HepG2 (cell line): ENCODE results near the gene PHF19. TPM values are rescaled to one million over a fixed set of nuclear protein-coding genes. Genes with fewer than 3 reads are reported as not detected.
A peak's percentile ranks its signal among the peaks of the same experiment; 100 is the strongest.

Source experiments
- ATAC-seq: fragments of 200-7000 bp; cut with Tn5 transposase; 3 replicates; pipeline ENCODE4 v1.9.1; 2020; ENCODE audit warnings: mild to moderate bottlenecking, moderate library complexity
- BruUV-seq: library from RNA; stranded (reverse); fragments of 400-500 nt; replicated peaks from 2 replicates; lab custom pipeline; 2021; lab: Mats Ljungman, UMichigan
- CTCF ChIA-PET: fragments of 300-600 bp; formaldehyde crosslinking; extraction: SDS; loops from one replicate; lab custom pipeline; 2021; ENCODE audit warnings: low total read pairs, inconsistent platforms, low intra/inter-chr PET ratio; lab: Yijun Ruan, JAX
- POLR2A ChIA-PET: fragments of 350-600 bp; sonication (Branson Sonifier 250); formaldehyde crosslinking; loops from one replicate; lab custom pipeline; 2020; ENCODE audit warnings: antibody characterized with exemption, inconsistent platforms; lab: Yijun Ruan, JAX
- DNase-seq: peaks from one replicate; pipeline ENCODE4 v3.0.0-alpha.2; 2015; ENCODE audit warnings: low spot score
- FAIRE-seq: peaks from 3 replicates; lab custom pipeline; 2011; peaks lifted over from hg19 to GRCh38; lab: Jason Lieb, UNC
- H2AFZ ChIP-seq: one replicate; pipeline ENCODE4 v1.6.1; 2011; ENCODE audit warnings: low read length, inconsistent platforms
- H3K27ac ChIP-seq: fragments of 300-600 bp; 3 replicates; pipeline ENCODE4 v1.8.0; 2011; ENCODE audit warnings: mixed run types, mild to moderate bottlenecking, mixed read lengths, low read length, inconsistent platforms; ENCODE audit not compliant: insufficient read depth; ENCODE audit errors: extremely low read length
- H3K27me3 ChIP-seq, 2 experiments: fragments of 200-600 bp in 1 of 2; 2 replicates in 1 of 2; 3 replicates in 1 of 2; pipeline versions ENCODE4 v1.6.0 to v1.8.0; 2011; ENCODE audit warnings: low read length in 2 of 2, mild to moderate bottlenecking in 2 of 2, moderate library complexity in 2 of 2, inconsistent platforms in 1 of 2; ENCODE audit not compliant: insufficient read depth in 2 of 2, control insufficient read depth in 1 of 2
- H3K36me3 ChIP-seq, 2 experiments: fragments of 200-600 bp in 1 of 2; replicated peaks in 1 of 2; 2 replicates in 1 of 2; 3 replicates in 1 of 2; pipeline versions ENCODE4 v1.5.1 to v1.8.0; 2011; ENCODE audit warnings: low read length in 2 of 2, inconsistent platforms in 1 of 2; ENCODE audit not compliant: insufficient read depth in 2 of 2, control insufficient read depth in 1 of 2
- H3K4me1 ChIP-seq: 2 replicates; pipeline ENCODE4 v1.5.1; 2012; ENCODE audit warnings: low read length, inconsistent platforms; ENCODE audit not compliant: insufficient read depth
- H3K4me2 ChIP-seq: 2 replicates; pipeline ENCODE4 v1.6.0; 2011; ENCODE audit warnings: low read depth, low read length, inconsistent platforms
- H3K4me3 ChIP-seq, 3 experiments: fragments of 200-600 bp in 1 of 3; sonication (generic), shearing (Covaris generic) in 1 of 3; replicated peaks in 1 of 3; 2 replicates each; pipeline ENCODE4 v1.5.1; 2011 to 2016; ENCODE audit warnings: low read length in 3 of 3, inconsistent platforms in 2 of 3, low read depth in 2 of 3, mild to moderate bottlenecking in 2 of 3, control low read depth in 1 of 3, mixed read lengths in 1 of 3; ENCODE audit not compliant: insufficient read depth in 1 of 3
- H3K79me2 ChIP-seq: one replicate; pipeline ENCODE4 v1.6.1; 2011; ENCODE audit warnings: low read length, inconsistent platforms; ENCODE audit not compliant: insufficient read depth
- H3K9ac ChIP-seq: 2 replicates; pipeline ENCODE4 v1.6.0; 2011; ENCODE audit warnings: mild to moderate bottlenecking, low read depth, low read length, inconsistent platforms; ENCODE audit not compliant: insufficient read depth
- H3K9me3 ChIP-seq: 2 replicates; pipeline ENCODE4 v1.5.1; 2012; ENCODE audit warnings: mild to moderate bottlenecking, low read length
- H4K20me1 ChIP-seq: 2 replicates; pipeline ENCODE4 v1.6.0; 2011; ENCODE audit warnings: inconsistent platforms, mild to moderate bottlenecking, low read length, moderate library complexity; ENCODE audit not compliant: insufficient read depth
- CREB1 ChIP-seq, 2 experiments: fragments of 450-650 bp in 1 of 2; IDR thresholded peaks; 2 replicates each; pipeline ENCODE4 v1.6.1; 2016 to 2017; ENCODE audit warnings: control low read depth in 1 of 2, mild to moderate bottlenecking in 1 of 2, missing compliant biosample characterization in 1 of 2, missing genetic modification characterization in 1 of 2
- GABPB1 ChIP-seq: IDR thresholded peaks from 2 replicates; pipeline ENCODE4 v1.6.1; 2016; ENCODE audit warnings: mild to moderate bottlenecking, missing genetic modification reagents, moderate library complexity, missing compliant biosample characterization
- HDAC2 ChIP-seq: sonication (generic); formaldehyde crosslinking; IDR thresholded peaks from 2 replicates; pipeline ENCODE4 v1.4.0; 2020; ENCODE audit warnings: missing genetic modification reagents
- NR2F6 ChIP-seq, 2 experiments: IDR thresholded peaks; 2 replicates each; pipeline ENCODE4 v1.6.1; 2016; ENCODE audit warnings: antibody characterized with exemption in 1 of 2, mild to moderate bottlenecking in 1 of 2
- ZNF619 ChIP-seq: sonication (generic); formaldehyde crosslinking; IDR thresholded peaks from 2 replicates; pipeline ENCODE4 v1.4.0; 2020; ENCODE audit warnings: mild to moderate bottlenecking, missing genetic modification reagents
- ZNF629 ChIP-seq: sonication (generic); formaldehyde crosslinking; conservative IDR thresholded peaks from 2 replicates; pipeline ENCODE4 v1.5.0; 2020; ENCODE audit warnings: missing genetic modification reagents
- WGBS: methylation state at CpG from one replicate; pipeline ENCODE4 v1.1.6; 2017; ENCODE audit warnings: low lambda C conversion rate; 5-methylcytosine and 5-hydroxymethylcytosine counted together
- in situ Hi-C: cut with HindIII; loops from 2 replicates; pipeline ENCODE4 v1.10.0; 2017; ENCODE audit warnings: low pct_unique_long_range_greater_than_20kb; ENCODE audit not compliant: extremely low pct_ligation_motif_present
- intact Hi-C: fragments of 100-400 bp; cut with micrococcal nuclease; formaldehyde crosslinking; loops from one replicate; pipeline ENCODE4 v1.10.0; 2022; ENCODE audit not compliant: unreplicated experiment
- polyA plus RNA-seq, 8 experiments: library from polyadenylated mRNA; depleted of rRNA in 3 of 8; stranded (reverse) in 7 of 8; unstranded in 1 of 8; fragments of >200 nt; fragmentation: Illumina TruSeq in 4 of 8; extraction: Trizol in 4 of 8; gene quantifications; 2 replicates each; pipeline versions ENCODE4 v1.2.1 to v1.2.3, GENCODE V29; 2011 to 2016; ENCODE audit warnings: low read depth in 4 of 8, missing spikeins in 1 of 8, mixed read lengths in 1 of 8; ENCODE audit not compliant: insufficient read depth in 1 of 8
- total RNA-seq, 5 experiments: library from RNA; depleted of rRNA; stranded (reverse); fragments of >200 nt; fragmentation: Illumina TruSeq; extraction: Trizol; gene quantifications; 2 replicates each; pipeline ENCODE4 v1.2.3, GENCODE V29; 2016; ENCODE audit warnings: low read depth in 1 of 5

Gene PHF19
- total and polyA plus RNA-seq, 2 of the 13 experiments (the other 11 are each of a cell fraction or from before 2014, with no cell fraction given), result 29.7 to 41.3 TPM

GRCh38 chr9:120893611-120894307, 16.8 kb upstream of the PHF19 start:
- CTCF ChIA-PET, result no interaction called here
- TF ChIP-seq GABPB1 (CRISPR knock-in tag), result no peak
- no peak for TF ChIP-seq HDAC2 (CRISPR knock-in tag)
- TF ChIP-seq CREB1 (IDR thresholded peaks at IDR 0.05), result peak; percentile 37; the same call in 1 of the 2 replicates
- TF ChIP-seq CREB1 (CRISPR knock-in tag; IDR thresholded peaks at IDR 0.05), result no peak
- no peak overlapping the region for H2AFZ ChIP-seq

DNA sequence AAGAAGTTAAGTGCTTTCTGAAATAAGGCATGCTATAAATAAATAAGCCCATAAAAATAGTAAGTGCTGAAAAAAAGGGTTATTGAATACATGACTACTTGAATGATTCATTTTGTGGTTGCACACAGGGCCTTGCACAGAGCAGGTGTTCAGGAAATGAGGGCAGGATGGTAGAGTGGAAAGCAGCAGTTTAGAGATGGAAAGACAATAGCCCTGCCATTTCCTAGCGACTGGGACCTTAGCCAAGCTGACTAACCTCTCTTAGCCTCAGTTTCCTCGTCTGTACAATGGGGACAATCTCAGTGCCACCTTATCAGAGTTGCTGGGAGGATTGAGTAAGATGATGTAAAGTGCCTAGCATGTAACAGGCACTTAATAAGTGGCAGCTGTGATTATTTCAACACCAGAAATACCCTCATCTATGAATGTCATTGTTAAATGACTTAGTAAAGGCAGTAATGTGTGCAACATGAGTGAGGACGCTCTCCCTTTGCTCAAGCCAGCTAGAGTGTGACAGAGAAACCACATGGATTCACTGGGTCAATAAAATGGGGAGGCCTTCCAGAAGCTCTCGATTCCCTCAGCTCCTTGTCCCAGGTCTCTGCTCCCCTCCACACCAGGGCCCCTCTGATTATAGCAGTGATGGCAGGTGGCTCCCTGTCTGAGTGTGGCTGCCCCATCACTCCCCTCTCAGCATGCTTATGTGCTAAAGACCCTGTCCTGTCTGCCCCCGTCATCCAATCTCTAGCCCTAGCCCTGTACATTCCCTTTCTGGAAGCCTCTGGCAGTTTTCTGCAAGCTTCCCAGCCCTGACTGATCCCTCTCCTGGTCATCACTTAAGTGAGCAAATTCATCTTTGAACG, 16.0 kb upstream of the PHF19 start:
- CTCF ChIA-PET, result no interaction called here
- no TSS peak for BruUV-seq
- H3K27ac ChIP-seq, result no peak overlapping the region
- FAIRE-seq, result no peak
- no peaks in the 10 kb centered on the region for H3K36me3 ChIP-seq
- no peak overlapping the region for H3K4me3 ChIP-seq
- no peak for DNase-seq
- H2AFZ ChIP-seq, result no peak overlapping the region
- no peaks in the 10 kb centered on the region for H3K9me3 ChIP-seq
- 13% methylated on average over 6 of the region's 6 CpGs for WGBS
- in situ Hi-C loops (no loop called here), intact Hi-C loops (loop anchor here (5.0 kb wide), 1 partner anchor 34 kb away; the partner anchor contains the start of gene TRAF1)
- peak; percentile 81 for TF ChIP-seq ZNF629
- 0 out of 2 replicates have a peak, but pooled peaks have one; percentile 4 for TF ChIP-seq NR2F6 (IDR thresholded peaks at IDR 0.05)
- no peak for TF ChIP-seq NR2F6 (CRISPR knock-in tag; IDR thresholded peaks at IDR 0.05)
- no peak for TF ChIP-seq ZNF619 (CRISPR knock-in tag)
- H3K9ac ChIP-seq, result no peak overlapping the region
- POLR2A ChIA-PET, result no interaction called here
- H3K79me2 ChIP-seq, result no peaks in the 10 kb centered on the region
- H3K27me3 ChIP-seq, result peaks cover 3 to 14% of the 10 kb centered on the region in 2 experiments; a peak in 2 of 5 replicates
- peaks cover 48% of the 10 kb centered on the region for H3K4me1 ChIP-seq
- no peaks in the 10 kb centered on the region for H4K20me1 ChIP-seq
- ATAC-seq, result no peak
- no peak overlapping the region for H3K4me2 ChIP-seq

More at GRCh38 chr9:120893611-120894307, 16.8 kb upstream of the PHF19 start:
- Histone ChIP-seq H3K79me2 (no peaks in the 10 kb centered on the region), H3K4me2 (no peak overlapping the region), H3K4me1 (peaks cover 48% of the 10 kb centered on the region), H3K9me3 (no peaks in the 10 kb centered on the region), H3K36me3 (no peaks in the 10 kb centered on the region), H3K27ac (no peak overlapping the region), H4K20me1 (no peaks in the 10 kb centered on the region), H3K27me3 (peaks cover 3 to 14% of the 10 kb centered on the region in 2 experiments; a peak in 2 of 5 replicates), H3K4me3 (no peak overlapping the region), H3K9ac (no peak overlapping the region)
- ATAC-seq, result peak; percentile 15; the same call in 2 of the 3 replicates
- no peak for FAIRE-seq
- no TSS peak for BruUV-seq
- intact Hi-C loops, result loop anchor here (5.0 kb wide), 1 partner anchor 34 kb away; the partner anchor contains the start of gene TRAF1
- DNase-seq, result no peak
- in situ Hi-C loops, result no loop called here
- POLR2A ChIA-PET, result no interaction called here
- 48% methylated on average over 12 of the region's 13 CpGs for WGBS
